Measurements from ENCODE around the gene CAPN2. TPM values are rescaled to one million over a fixed set of nuclear protein-coding genes. Genes with fewer than 3 reads are reported as not detected.

CAPN2 gene
- polyA plus RNA-seq, 2 donors: 89.8 to 159 TPM

- peak overlapping the region; percentile 36 to 69 for H3K27ac ChIP-seq (ENCODE audit: low read depth in 2 of 2, low read length in 1 of 2)
- WGBS, 2 donors: 52 to 74% methylated on average over 6 of the region's 6 CpGs
- H3K36me3 ChIP-seq (ENCODE audit: control insufficient read depth in 2 of 2, insufficient read depth in 2 of 2, low read length in 1 of 2): peaks cover 3 to 21% of the 10 kb centered on the region in 2 donors
- H3K4me3 ChIP-seq (ENCODE audit: low read depth in 1 of 2, low read length in 2 of 2): peak overlapping the region; percentile 28 to 39
- H3K4me1 ChIP-seq (ENCODE audit: control insufficient read depth in 2 of 2, insufficient read depth in 2 of 2, low read length in 1 of 2): peaks cover 4 to 15% of the 10 kb centered on the region in 2 donors
- no peaks in the 10 kb centered on the region for H3K27me3 ChIP-seq (ENCODE audit: control insufficient read depth in 1 of 2, insufficient read depth in 2 of 2, low read length in 2 of 2)
- H3K9me3 ChIP-seq (ENCODE audit: control insufficient read depth in 2 of 2, insufficient read depth in 1 of 2, low read depth in 1 of 2, low read length in 1 of 2): no peaks in the 10 kb centered on the region
Measured at GRCh38 chr1:223715604-223716172, 3.3 kb downstream of the CAPN2 start.

- no peaks in the 10 kb centered on the region for H3K9me3 ChIP-seq (ENCODE audit: control insufficient read depth in 2 of 2, insufficient read depth in 1 of 2, low read depth in 1 of 2, low read length in 1 of 2)
- no peaks in the 10 kb centered on the region for H3K27me3 ChIP-seq (ENCODE audit: control insufficient read depth in 1 of 2, insufficient read depth in 2 of 2, low read length in 2 of 2)
- peaks cover 4 to 17% of the 10 kb centered on the region in 2 donors for H3K4me1 ChIP-seq (ENCODE audit: control insufficient read depth in 2 of 2, insufficient read depth in 2 of 2, low read length in 1 of 2)
- WGBS, 2 donors: 50 to 55% methylated on average over 7 of the region's 7 CpGs
- peak overlapping the region; percentile 62 to 69 for H3K27ac ChIP-seq (ENCODE audit: low read depth in 2 of 2, low read length in 1 of 2)
- peaks cover 3 to 25% of the 10 kb centered on the region in 2 donors for H3K36me3 ChIP-seq (ENCODE audit: control insufficient read depth in 2 of 2, insufficient read depth in 2 of 2, low read length in 1 of 2)
- H3K4me3 ChIP-seq (ENCODE audit: low read depth in 1 of 2, low read length in 2 of 2): peak overlapping the region in 1 of 2 donors; percentile 12
Measured at GRCh38 chr1:223716302-223716862, 4.0 kb downstream of the CAPN2 start.

- Histone ChIP-seq H3K9me3 (ENCODE audit: control insufficient read depth in 2 of 2, insufficient read depth in 1 of 2, low read depth in 1 of 2, low read length in 1 of 2) (no peaks in the 10 kb centered on the region), H3K27ac (ENCODE audit: low read depth in 2 of 2, low read length in 1 of 2) (peak overlapping the region in 1 of 2 donors; percentile 22), H3K36me3 (ENCODE audit: control insufficient read depth in 2 of 2, insufficient read depth in 2 of 2, low read length in 1 of 2) (peaks cover 3 to 27% of the 10 kb centered on the region in 2 donors), H3K4me1 (ENCODE audit: control insufficient read depth in 2 of 2, insufficient read depth in 2 of 2, low read length in 1 of 2) (peaks cover 4 to 19% of the 10 kb centered on the region in 2 donors), H3K4me3 (ENCODE audit: low read depth in 1 of 2, low read length in 2 of 2) (no peak overlapping the region), H3K27me3 (ENCODE audit: control insufficient read depth in 1 of 2, insufficient read depth in 2 of 2, low read length in 2 of 2) (no peaks in the 10 kb centered on the region)
- 88 to 89% methylated on average over 5 of the region's 5 CpGs for WGBS, 2 donors
Measured at GRCh38 chr1:223717123-223717522, 4.8 kb downstream of the CAPN2 start.

DNA sequence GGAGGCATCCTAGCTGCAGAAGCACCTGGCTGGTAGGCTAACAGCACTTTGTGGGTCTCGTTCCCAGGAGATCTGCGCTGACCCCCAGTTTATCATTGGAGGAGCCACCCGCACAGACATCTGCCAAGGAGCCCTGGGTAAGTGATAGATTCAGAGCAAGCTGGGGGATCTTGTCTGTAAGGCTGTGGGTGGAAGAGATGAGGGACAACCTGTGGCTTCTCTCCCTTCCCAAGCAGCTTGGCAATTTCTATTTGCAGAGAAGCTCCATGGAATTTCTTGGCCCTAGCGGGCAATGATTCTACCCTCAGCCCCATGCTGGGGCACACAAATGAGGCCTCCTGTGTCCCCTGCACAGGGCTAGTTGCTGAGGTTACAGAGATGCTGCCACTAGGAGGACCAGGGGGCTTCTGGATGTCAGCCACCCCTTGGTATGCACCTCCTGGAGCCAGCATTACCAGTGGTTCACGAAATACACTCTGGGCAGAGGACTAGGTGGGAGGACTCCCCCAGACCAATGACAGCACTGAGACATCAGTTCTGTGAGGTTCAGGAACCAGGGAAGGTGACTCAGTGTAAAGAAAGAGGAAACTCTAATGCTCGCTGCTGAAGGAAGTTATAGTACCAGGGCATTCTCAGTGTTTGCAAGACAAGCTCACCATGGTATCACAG lies 5.5 kb downstream of the CAPN2 start:
- Histone ChIP-seq H3K36me3 (ENCODE audit: control insufficient read depth in 2 of 2, insufficient read depth in 2 of 2, low read length in 1 of 2) (peaks cover 3 to 27% of the 10 kb centered on the region in 2 donors), H3K27ac (ENCODE audit: low read depth in 2 of 2, low read length in 1 of 2) (no peak overlapping the region), H3K9me3 (ENCODE audit: control insufficient read depth in 2 of 2, insufficient read depth in 1 of 2, low read depth in 1 of 2, low read length in 1 of 2) (no peaks in the 10 kb centered on the region), H3K4me3 (ENCODE audit: low read depth in 1 of 2, low read length in 2 of 2) (no peak overlapping the region), H3K27me3 (ENCODE audit: control insufficient read depth in 1 of 2, insufficient read depth in 2 of 2, low read length in 2 of 2) (no peaks in the 10 kb centered on the region), H3K4me1 (ENCODE audit: control insufficient read depth in 2 of 2, insufficient read depth in 2 of 2, low read length in 1 of 2) (peaks cover 4 to 19% of the 10 kb centered on the region in 2 donors)
- 83 to 85% methylated on average over 6 of the region's 6 CpGs for WGBS, 2 donors

GRCh38 chr1:223718850-223719249 lies 6.5 kb downstream of the CAPN2 start:
- WGBS, 2 donors: 53 to 66% methylated on average over 5 of the region's 5 CpGs
- no peaks in the 10 kb centered on the region for H3K9me3 ChIP-seq (ENCODE audit: control insufficient read depth in 2 of 2, insufficient read depth in 1 of 2, low read depth in 1 of 2, low read length in 1 of 2)
- H3K27ac ChIP-seq (ENCODE audit: low read depth in 2 of 2, low read length in 1 of 2): no peak overlapping the region
- no peaks in the 10 kb centered on the region for H3K27me3 ChIP-seq (ENCODE audit: control insufficient read depth in 1 of 2, insufficient read depth in 2 of 2, low read length in 2 of 2)
- H3K4me1 ChIP-seq (ENCODE audit: control insufficient read depth in 2 of 2, insufficient read depth in 2 of 2, low read length in 1 of 2): peaks cover 4 to 22% of the 10 kb centered on the region in 2 donors
- H3K36me3 ChIP-seq (ENCODE audit: control insufficient read depth in 2 of 2, insufficient read depth in 2 of 2, low read length in 1 of 2): peaks cover 3 to 29% of the 10 kb centered on the region in 2 donors
- H3K4me3 ChIP-seq (ENCODE audit: low read depth in 1 of 2, low read length in 2 of 2): no peak overlapping the region

DNA sequence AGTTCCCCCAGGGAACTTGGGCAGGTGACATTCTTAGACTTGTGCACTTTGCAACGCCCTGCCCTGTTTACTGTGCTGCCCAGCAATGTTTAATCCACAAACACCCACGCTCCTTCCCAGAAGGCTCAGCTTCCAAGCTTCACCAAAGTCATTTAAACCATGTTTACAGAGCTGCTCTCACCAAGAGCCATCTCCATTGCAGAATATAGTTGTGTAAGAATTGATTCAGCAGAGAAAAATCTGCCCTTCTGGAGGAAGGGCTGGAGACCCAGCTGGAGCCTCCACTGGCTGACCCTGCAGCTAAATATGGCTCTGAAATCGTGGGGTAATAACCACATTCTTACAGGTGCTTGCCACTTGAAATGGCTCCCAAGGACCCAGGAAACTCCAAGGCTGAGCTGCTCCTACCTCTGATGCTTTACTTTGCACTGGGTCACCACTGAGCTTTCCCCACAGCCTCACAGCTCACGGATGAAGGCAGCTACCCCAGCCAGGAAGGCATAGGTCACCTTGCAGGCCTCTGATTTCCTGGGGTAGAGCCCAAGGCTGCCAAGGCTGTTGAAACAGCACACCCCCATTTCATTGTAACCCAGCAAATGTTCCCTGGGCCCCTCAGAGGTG lies 8.7 kb downstream of the CAPN2 start:
- H3K9me3 ChIP-seq (ENCODE audit: control insufficient read depth in 2 of 2, insufficient read depth in 1 of 2, low read depth in 1 of 2, low read length in 1 of 2): no peaks in the 10 kb centered on the region
- peaks cover 0 to 18% of the 10 kb centered on the region in 2 donors for H3K4me1 ChIP-seq (ENCODE audit: control insufficient read depth in 2 of 2, insufficient read depth in 2 of 2, low read length in 1 of 2)
- WGBS, 2 donors: 31 to 37% methylated on average over 4 of the region's 4 CpGs
- no peaks in the 10 kb centered on the region for H3K27me3 ChIP-seq (ENCODE audit: control insufficient read depth in 1 of 2, insufficient read depth in 2 of 2, low read length in 2 of 2)
- H3K36me3 ChIP-seq (ENCODE audit: control insufficient read depth in 2 of 2, insufficient read depth in 2 of 2, low read length in 1 of 2): peaks cover 3 to 37% of the 10 kb centered on the region in 2 donors
- H3K27ac ChIP-seq (ENCODE audit: low read depth in 2 of 2, low read length in 1 of 2): peak overlapping the region; percentile 69
- no peak overlapping the region for H3K4me3 ChIP-seq (ENCODE audit: low read depth in 1 of 2, low read length in 2 of 2)

GRCh38 chr1:223721658-223722607 lies 9.6 kb downstream of the CAPN2 start:
- H3K9me3 ChIP-seq (ENCODE audit: control insufficient read depth in 2 of 2, insufficient read depth in 1 of 2, low read depth in 1 of 2, low read length in 1 of 2): no peaks in the 10 kb centered on the region
- WGBS, 2 donors: 85 to 87% methylated on average over 5 of the region's 5 CpGs
- peaks cover 3 to 17% of the 10 kb centered on the region in 2 donors for H3K4me1 ChIP-seq (ENCODE audit: control insufficient read depth in 2 of 2, insufficient read depth in 2 of 2, low read length in 1 of 2)
- no peak overlapping the region for H3K4me3 ChIP-seq (ENCODE audit: low read depth in 1 of 2, low read length in 2 of 2)
- peaks cover 3 to 34% of the 10 kb centered on the region in 2 donors for H3K36me3 ChIP-seq (ENCODE audit: control insufficient read depth in 2 of 2, insufficient read depth in 2 of 2, low read length in 1 of 2)
- H3K27me3 ChIP-seq (ENCODE audit: control insufficient read depth in 1 of 2, insufficient read depth in 2 of 2, low read length in 2 of 2): no peaks in the 10 kb centered on the region
- H3K27ac ChIP-seq (ENCODE audit: low read depth in 2 of 2, low read length in 1 of 2): peak overlapping the region; percentile 69

GRCh38 chr1:223723351-223723904 lies 11.1 kb downstream of the CAPN2 start:
- Histone ChIP-seq H3K9me3 (ENCODE audit: control insufficient read depth in 2 of 2, insufficient read depth in 1 of 2, low read depth in 1 of 2, low read length in 1 of 2) (no peaks in the 10 kb centered on the region), H3K27ac (ENCODE audit: low read depth in 2 of 2, low read length in 1 of 2) (no peak overlapping the region), H3K4me1 (ENCODE audit: control insufficient read depth in 2 of 2, insufficient read depth in 2 of 2, low read length in 1 of 2) (peaks cover 10 to 21% of the 10 kb centered on the region in 2 donors), H3K4me3 (ENCODE audit: low read depth in 1 of 2, low read length in 2 of 2) (no peak overlapping the region), H3K36me3 (ENCODE audit: control insufficient read depth in 2 of 2, insufficient read depth in 2 of 2, low read length in 1 of 2) (peaks cover 6 to 30% of the 10 kb centered on the region in 2 donors), H3K27me3 (ENCODE audit: control insufficient read depth in 1 of 2, insufficient read depth in 2 of 2, low read length in 2 of 2) (no peaks in the 10 kb centered on the region)
- 89 to 94% methylated on average over 6 of the region's 6 CpGs for WGBS, 2 donors
